ENCODE data around the gene RXFP1.
A peak's percentile ranks its signal among the peaks of the same experiment; 100 is the strongest.

The RXFP1 gene

GRCh38 chr4:158671915-158672806, 150.5 kb downstream of the RXFP1 start, which contains the start of gene ETFDH:
Gene ETFDH, plus strand, starts transcription at chr4:158672296. Its CDS starts 161 bp downstream, at chr4:158672457.
- DNase-seq (ENCODE audit: low spot score), result peak; percentile 99

- no peak for DNase-seq (ENCODE audit: low spot score)
Observed at GRCh38 chr4:158673633-158674032, 152.0 kb downstream of the RXFP1 start.

GRCh38 chr4:158676076-158676475, 154.4 kb downstream of the RXFP1 start:
- DNase-seq (ENCODE audit: low spot score), result no peak

DNA sequence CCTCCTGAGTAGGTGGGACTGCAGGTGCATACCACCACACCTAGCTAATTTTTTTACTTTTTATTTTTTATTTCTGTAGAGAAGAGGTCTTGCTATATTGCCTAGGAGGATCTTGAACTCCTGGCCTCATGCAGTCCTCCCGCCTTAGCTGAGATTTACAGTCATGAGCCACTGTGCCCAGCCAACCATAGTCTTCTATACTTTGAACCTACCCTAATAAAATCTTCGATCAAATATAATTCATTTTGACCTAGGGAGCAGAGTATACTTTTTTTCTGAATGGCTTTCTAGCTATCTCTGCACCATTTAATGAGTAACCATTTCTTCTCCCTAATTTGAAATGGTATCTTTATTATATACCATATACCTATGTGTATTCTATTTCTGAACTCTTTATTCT, 157.1 kb downstream of the RXFP1 start:
- no peak for DNase-seq (ENCODE audit: low spot score)

DNA sequence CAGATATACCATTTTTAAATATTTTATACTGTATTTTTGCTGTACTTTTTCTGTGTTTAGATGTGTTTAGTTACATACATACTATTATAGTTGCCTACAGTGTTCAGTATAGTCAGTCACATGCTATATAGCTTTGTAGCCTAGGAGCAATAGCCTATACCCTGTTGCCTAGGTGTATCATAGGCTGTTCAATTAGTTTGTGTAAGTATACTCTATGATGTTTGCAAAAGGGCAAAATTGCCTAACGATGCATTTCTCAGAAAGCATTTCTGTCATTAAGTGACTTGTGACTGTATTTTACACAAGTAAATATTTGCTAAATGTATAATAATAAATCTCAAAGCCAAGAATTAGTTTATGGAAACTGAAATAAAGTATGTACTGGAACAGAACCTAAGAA, 159.9 kb downstream of the RXFP1 start:
- no peak for DNase-seq (ENCODE audit: low spot score)

DNA sequence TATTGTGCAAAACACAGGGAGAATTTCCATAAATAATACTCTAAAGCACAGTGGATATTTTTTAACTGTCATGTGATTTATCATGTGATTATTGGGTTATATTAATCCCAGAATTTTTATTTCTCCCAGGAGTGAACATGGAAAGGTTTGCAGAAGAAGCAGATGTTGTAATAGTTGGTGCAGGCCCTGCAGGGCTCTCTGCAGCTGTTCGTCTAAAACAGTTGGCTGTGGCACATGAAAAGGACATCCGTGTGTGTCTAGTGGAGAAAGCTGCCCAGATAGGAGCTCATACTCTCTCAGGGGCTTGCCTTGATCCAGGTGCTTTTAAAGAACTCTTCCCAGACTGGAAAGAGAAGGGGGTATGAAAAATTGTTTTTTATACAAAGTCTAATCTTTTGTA, 160.4 kb downstream of the RXFP1 start:
- DNase-seq (ENCODE audit: low spot score), result no peak

- no peak for DNase-seq (ENCODE audit: low spot score)
Observed at GRCh38 chr4:158688813-158689212, 167.1 kb downstream of the RXFP1 start.
